ENCODE results near the gene KCND3.

Gene KCND3

GRCh38 chr1:111723871-111724270 lies 265.6 kb downstream of the KCND3 start:
- no peak overlapping the region for H3K9ac ChIP-seq (ENCODE audit: low read depth, low read length, poor library complexity, severe bottlenecking)
- H3K36me3 ChIP-seq (ENCODE audit: insufficient read depth, low read length), result no peaks in the 10 kb centered on the region
- H3K27me3 ChIP-seq (ENCODE audit: insufficient read depth, low read length, poor library complexity, severe bottlenecking), result no peaks in the 10 kb centered on the region
- H3K9me3 ChIP-seq (ENCODE audit: insufficient read depth, low read depth, low read length), result no peaks in the 10 kb centered on the region
- no peaks in the 10 kb centered on the region for H3K79me2 ChIP-seq (ENCODE audit: insufficient read depth, low read length)
- no peaks in the 10 kb centered on the region for H3K9me2 ChIP-seq (replicated peaks; ENCODE audit: low read depth, low read length)
- H2AFZ ChIP-seq (ENCODE audit: low read length), result no peak overlapping the region
- no peaks in the 10 kb centered on the region for H3K4me1 ChIP-seq (ENCODE audit: insufficient read depth, low read length, poor library complexity, severe bottlenecking)
- no peaks in the 10 kb centered on the region for H4K20me1 ChIP-seq (ENCODE audit: insufficient read depth, low read length, poor library complexity, severe bottlenecking)
- no peak overlapping the region for H3K4me2 ChIP-seq (ENCODE audit: low read depth, low read length, poor library complexity, severe bottlenecking)
- no peak overlapping the region for H3K4me3 ChIP-seq (ENCODE audit: low read length, poor library complexity, severe bottlenecking)
- TF ChIP-seq CTCF (conservative IDR thresholded peaks at IDR 0.05; ENCODE audit: low read length), result no peak
- H3F3A ChIP-seq (ENCODE audit: low read depth), result no peaks in the 10 kb centered on the region

- Histone ChIP-seq H3K27me3 (ENCODE audit: insufficient read depth, low read length, poor library complexity, severe bottlenecking) (no peaks in the 10 kb centered on the region), H3K9me2 (replicated peaks; ENCODE audit: low read depth, low read length) (no peaks in the 10 kb centered on the region), H3K4me3 (ENCODE audit: low read length, poor library complexity, severe bottlenecking) (no peak overlapping the region), H3F3A (ENCODE audit: low read depth) (no peaks in the 10 kb centered on the region), H3K4me1 (ENCODE audit: insufficient read depth, low read length, poor library complexity, severe bottlenecking) (no peaks in the 10 kb centered on the region), H2AFZ (ENCODE audit: low read length) (no peak overlapping the region), H4K20me1 (ENCODE audit: insufficient read depth, low read length, poor library complexity, severe bottlenecking) (no peaks in the 10 kb centered on the region), H3K36me3 (ENCODE audit: insufficient read depth, low read length) (no peaks in the 10 kb centered on the region), H3K4me2 (ENCODE audit: low read depth, low read length, poor library complexity, severe bottlenecking) (no peak overlapping the region), H3K79me2 (ENCODE audit: insufficient read depth, low read length) (no peaks in the 10 kb centered on the region), H3K9me3 (ENCODE audit: insufficient read depth, low read depth, low read length) (no peaks in the 10 kb centered on the region), H3K9ac (ENCODE audit: low read depth, low read length, poor library complexity, severe bottlenecking) (no peak overlapping the region)
- no peak for TF ChIP-seq EZH2phosphoT487 (IDR thresholded peaks at IDR 0.05; ENCODE audit: borderline replicate concordance)
- no peak for TF ChIP-seq CTCF (conservative IDR thresholded peaks at IDR 0.05; ENCODE audit: low read length)
These were observed 266.2 kb downstream of the KCND3 start for GRCh38 chr1:111723091-111723806.

GRCh38 chr1:111720977-111721786 lies 268.3 kb downstream of the KCND3 start:
- no peaks in the 10 kb centered on the region for H3K27me3 ChIP-seq (ENCODE audit: insufficient read depth, low read length, poor library complexity, severe bottlenecking)
- no peaks in the 10 kb centered on the region for H4K20me1 ChIP-seq (ENCODE audit: insufficient read depth, low read length, poor library complexity, severe bottlenecking)
- H3K9ac ChIP-seq (ENCODE audit: low read depth, low read length, poor library complexity, severe bottlenecking), result no peak overlapping the region
- no peaks in the 10 kb centered on the region for H3K9me3 ChIP-seq (ENCODE audit: insufficient read depth, low read depth, low read length)
- H2AFZ ChIP-seq (ENCODE audit: low read length), result no peak overlapping the region
- no peak overlapping the region for H3K4me3 ChIP-seq (ENCODE audit: low read length, poor library complexity, severe bottlenecking)
- H3K79me2 ChIP-seq (ENCODE audit: insufficient read depth, low read length), result no peaks in the 10 kb centered on the region
- no peaks in the 10 kb centered on the region for H3K9me2 ChIP-seq (replicated peaks; ENCODE audit: low read depth, low read length)
- H3K36me3 ChIP-seq (ENCODE audit: insufficient read depth, low read length), result peaks cover 3% of the 10 kb centered on the region; the same call in 1 of the 2 replicates
- no peak overlapping the region for H3K4me2 ChIP-seq (ENCODE audit: low read depth, low read length, poor library complexity, severe bottlenecking)
- no peaks in the 10 kb centered on the region for H3K4me1 ChIP-seq (ENCODE audit: insufficient read depth, low read length, poor library complexity, severe bottlenecking)
- no peaks in the 10 kb centered on the region for H3F3A ChIP-seq (ENCODE audit: low read depth)
- no peak for TF ChIP-seq CTCF (conservative IDR thresholded peaks at IDR 0.05; ENCODE audit: low read length)
- no peak for TF ChIP-seq EZH2phosphoT487 (IDR thresholded peaks at IDR 0.05; ENCODE audit: borderline replicate concordance)
